ENCODE measurements around the gene ITPR1. TPM values are rescaled to one million over a fixed set of nuclear protein-coding genes. Genes with fewer than 3 reads are reported as not detected.

Gene ITPR1
- total RNA-seq, 2 donors from 2014 or later: 254 to 283 TPM

DNA sequence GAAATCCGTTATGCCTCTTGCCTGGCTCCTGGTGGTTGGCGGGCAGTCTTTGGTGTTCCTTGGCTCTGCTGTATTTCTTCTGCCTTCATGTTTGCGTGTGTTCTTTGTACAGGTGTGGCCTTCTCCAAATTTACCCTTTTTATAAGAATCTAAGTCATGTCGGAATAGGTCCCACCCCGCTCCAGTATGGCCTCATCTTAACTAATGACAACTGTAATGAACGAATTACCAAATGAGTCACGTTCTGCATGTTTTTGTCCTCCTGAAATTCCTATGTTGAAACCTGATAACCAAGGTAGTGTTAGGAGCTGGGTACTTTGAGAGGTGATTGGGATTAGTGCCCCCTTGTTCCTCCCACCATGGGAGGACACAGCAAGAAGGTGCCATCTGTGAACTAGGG, 71.1 kb downstream of the ITPR1 start:
- no peaks in the 10 kb centered on the region for H3K36me3 ChIP-seq
- no peaks in the 10 kb centered on the region for H3K9me3 ChIP-seq
- no peak for ATAC-seq (ENCODE audit: insufficient number of reproducible peaks, low FRiP score, low read depth)
- TF ChIP-seq, protein P1, sequence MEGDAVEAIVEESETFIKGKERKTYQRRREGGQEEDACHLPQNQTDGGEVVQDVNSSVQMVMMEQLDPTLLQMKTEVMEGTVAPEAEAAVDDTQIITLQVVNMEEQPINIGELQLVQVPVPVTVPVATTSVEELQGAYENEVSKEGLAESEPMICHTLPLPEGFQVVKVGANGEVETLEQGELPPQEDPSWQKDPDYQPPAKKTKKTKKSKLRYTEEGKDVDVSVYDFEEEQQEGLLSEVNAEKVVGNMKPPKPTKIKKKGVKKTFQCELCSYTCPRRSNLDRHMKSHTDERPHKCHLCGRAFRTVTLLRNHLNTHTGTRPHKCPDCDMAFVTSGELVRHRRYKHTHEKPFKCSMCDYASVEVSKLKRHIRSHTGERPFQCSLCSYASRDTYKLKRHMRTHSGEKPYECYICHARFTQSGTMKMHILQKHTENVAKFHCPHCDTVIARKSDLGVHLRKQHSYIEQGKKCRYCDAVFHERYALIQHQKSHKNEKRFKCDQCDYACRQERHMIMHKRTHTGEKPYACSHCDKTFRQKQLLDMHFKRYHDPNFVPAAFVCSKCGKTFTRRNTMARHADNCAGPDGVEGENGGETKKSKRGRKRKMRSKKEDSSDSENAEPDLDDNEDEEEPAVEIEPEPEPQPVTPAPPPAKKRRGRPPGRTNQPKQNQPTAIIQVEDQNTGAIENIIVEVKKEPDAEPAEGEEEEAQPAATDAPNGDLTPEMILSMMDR (IDR thresholded peaks at IDR 0.05): no peak
- H3K4me1 ChIP-seq (ENCODE audit: control insufficient read depth in 1 of 2, low read depth in 2 of 2): peaks cover 5 to 10% of the 10 kb centered on the region in 2 donors
- H3K27me3 ChIP-seq (replicated peaks; ENCODE audit: insufficient read depth): no peaks in the 10 kb centered on the region
- no peak for DNase-seq (ENCODE audit: low spot score)
- H3K27ac ChIP-seq: no peak overlapping the region
- H3K4me3 ChIP-seq: no peak overlapping the region

DNA sequence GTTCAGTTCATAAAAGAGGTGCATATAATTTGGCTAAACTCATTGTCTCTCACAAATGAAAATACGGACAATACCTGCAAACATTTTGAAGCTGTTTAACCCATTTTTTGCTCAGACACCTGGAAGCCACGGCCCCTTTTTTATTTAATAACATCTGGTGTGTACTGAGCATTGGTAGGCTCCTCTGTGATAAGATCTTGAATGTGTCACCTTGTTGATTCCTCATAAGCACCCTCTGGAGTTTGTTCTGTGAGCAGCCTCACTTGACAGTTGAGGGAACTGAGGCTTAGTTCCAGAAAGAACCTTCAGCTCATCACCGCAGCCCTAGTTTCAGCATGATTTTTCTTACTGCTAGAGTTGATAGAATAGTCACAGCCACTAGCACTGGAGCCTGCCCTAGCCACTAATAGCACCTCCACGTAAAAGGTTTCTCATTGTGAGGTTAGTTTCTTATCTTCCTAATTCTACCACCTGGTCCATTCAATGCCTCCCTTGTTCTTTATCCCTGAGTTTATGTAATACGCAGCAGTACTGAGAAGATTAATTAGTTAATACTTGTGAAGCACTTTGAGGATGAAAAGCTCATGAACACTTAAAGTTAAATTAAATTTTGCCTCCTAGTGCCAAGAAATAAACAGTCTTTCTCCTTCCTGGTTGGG, 71.9 kb downstream of the ITPR1 start:
- H3K4me3 ChIP-seq: no peak overlapping the region
- TF ChIP-seq, protein P1 (IDR thresholded peaks at IDR 0.05): no peak
- H3K4me1 ChIP-seq (ENCODE audit: control insufficient read depth in 1 of 2, low read depth in 2 of 2): peaks cover 7 to 10% of the 10 kb centered on the region in 2 donors
- H3K27me3 ChIP-seq (replicated peaks; ENCODE audit: insufficient read depth): no peaks in the 10 kb centered on the region
- no peak overlapping the region for H3K27ac ChIP-seq
- no peak for DNase-seq (ENCODE audit: low spot score)
- no peaks in the 10 kb centered on the region for H3K36me3 ChIP-seq
- ATAC-seq (ENCODE audit: insufficient number of reproducible peaks, low FRiP score, low read depth): no peak
- H3K9me3 ChIP-seq: no peaks in the 10 kb centered on the region

DNA sequence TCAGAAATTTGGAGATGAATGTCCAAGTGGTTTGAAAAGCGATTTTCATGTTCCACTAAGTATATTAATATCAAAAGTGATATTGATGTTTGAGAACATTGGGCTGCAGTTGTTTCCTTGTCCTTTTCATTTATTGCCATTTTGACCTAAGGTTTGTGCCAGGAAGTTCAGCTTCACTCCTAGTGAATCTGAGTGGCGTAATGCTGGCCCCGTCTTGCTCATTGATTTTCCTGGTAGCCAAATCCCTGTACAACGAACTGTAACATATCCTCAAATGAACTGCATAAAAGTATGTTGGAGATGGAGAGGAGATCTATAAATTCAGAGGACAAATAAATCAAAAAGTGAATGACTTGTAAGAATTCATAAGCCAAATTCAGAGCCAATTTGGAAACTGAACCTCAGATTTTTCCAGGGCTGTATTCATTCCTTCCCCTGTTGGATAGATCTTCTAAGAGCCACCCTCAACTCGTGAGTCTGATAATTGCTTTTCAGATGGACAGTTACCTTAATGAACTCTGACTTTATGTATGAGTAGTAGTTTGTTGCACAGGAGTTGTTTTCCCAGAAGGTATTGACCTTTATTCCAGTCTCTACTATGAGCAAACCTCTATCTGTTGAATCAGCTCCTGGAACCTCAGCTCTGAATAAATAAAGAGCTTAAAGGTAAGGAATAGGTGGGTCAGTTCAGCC, 72.8 kb downstream of the ITPR1 start:
- Histone ChIP-seq H3K9me3 (no peaks in the 10 kb centered on the region), H3K4me3 (no peak overlapping the region), H3K27me3 (replicated peaks; ENCODE audit: insufficient read depth) (no peaks in the 10 kb centered on the region), H3K4me1 (ENCODE audit: control insufficient read depth in 1 of 2, low read depth in 2 of 2) (peaks cover 10 to 13% of the 10 kb centered on the region in 2 donors), H3K36me3 (no peaks in the 10 kb centered on the region), H3K27ac (no peak overlapping the region)
- ATAC-seq (ENCODE audit: insufficient number of reproducible peaks, low FRiP score, low read depth): no peak
- no peak for DNase-seq (ENCODE audit: low spot score)
- TF ChIP-seq, protein P1 (IDR thresholded peaks at IDR 0.05): no peak

DNA sequence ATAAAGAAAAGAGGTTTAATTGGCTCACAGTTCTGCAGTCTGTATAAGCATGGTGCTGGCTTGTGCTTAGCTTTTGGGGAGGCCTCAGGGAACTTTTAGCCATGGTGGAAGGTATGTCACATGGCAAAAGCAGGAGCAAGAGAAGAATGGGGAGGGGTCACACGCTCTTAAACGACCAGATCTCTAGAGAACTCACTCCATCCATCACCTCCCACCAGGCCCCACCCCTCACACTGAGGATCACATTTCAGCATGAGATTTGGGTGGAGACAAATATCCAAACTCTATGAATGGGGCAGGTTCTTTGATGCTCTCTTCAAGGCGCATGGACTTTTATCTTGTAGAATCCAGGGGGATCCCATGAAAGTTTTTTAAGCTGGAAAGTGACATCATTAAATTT, 75.7 kb downstream of the ITPR1 start:
- Histone ChIP-seq H3K36me3 (no peaks in the 10 kb centered on the region), H3K9me3 (no peaks in the 10 kb centered on the region), H3K4me1 (ENCODE audit: control insufficient read depth in 1 of 2, low read depth in 2 of 2) (peaks cover 0 to 9% of the 10 kb centered on the region in 2 donors), H3K27ac (no peak overlapping the region), H3K27me3 (replicated peaks; ENCODE audit: insufficient read depth) (no peaks in the 10 kb centered on the region), H3K4me3 (no peak overlapping the region)
- no peak for ATAC-seq (ENCODE audit: insufficient number of reproducible peaks, low FRiP score, low read depth)
- no peak for DNase-seq (ENCODE audit: low spot score)
- TF ChIP-seq, protein P1 (IDR thresholded peaks at IDR 0.05): no peak

DNA sequence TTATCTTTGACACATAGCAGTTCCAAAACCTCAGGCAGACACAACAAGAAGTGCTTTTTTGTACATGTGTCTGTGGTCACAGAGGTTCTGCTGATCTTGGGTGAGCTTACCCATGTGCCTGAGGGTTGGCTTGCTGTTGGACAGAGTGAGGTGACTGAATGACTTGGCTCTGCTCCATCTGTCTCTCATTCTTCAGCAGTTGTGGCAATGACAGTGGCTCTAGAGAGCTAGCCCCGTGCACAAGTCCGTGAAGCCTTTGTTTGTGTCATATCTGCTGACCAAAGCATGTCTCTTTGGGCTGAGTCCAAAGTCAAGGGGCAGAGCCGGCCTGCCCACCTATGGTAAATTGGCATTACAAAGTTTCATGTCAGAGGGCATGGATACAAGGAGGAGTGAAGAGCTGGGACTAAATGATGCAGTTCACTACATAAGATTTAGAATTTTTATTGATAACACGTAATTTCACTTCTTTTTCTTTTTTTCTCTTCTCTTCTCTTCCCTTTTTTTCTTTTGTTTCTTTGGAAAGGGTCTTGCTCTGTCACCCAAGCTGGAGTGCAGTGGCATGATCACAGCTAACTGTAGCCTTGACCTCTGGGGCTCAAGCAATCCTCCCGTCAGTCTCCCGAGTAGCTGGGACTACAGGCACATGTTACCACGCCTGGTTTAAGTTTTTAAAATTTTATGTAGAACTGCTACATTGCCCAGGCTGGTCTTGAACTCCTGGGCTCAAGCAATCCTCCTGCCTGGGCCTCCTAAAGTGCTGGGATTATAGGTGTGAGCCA, 77.9 kb downstream of the ITPR1 start:
- ATAC-seq (ENCODE audit: insufficient number of reproducible peaks, low FRiP score, low read depth): no peak
- no peaks in the 10 kb centered on the region for H3K9me3 ChIP-seq
- DNase-seq (ENCODE audit: low spot score): no peak
- H3K27ac ChIP-seq: no peak overlapping the region
- no peak overlapping the region for H3K4me3 ChIP-seq
- TF ChIP-seq, protein P1 (IDR thresholded peaks at IDR 0.05): no peak
- peaks cover 5 to 15% of the 10 kb centered on the region in 2 donors for H3K4me1 ChIP-seq (ENCODE audit: control insufficient read depth in 1 of 2, low read depth in 2 of 2)
- H3K27me3 ChIP-seq (replicated peaks; ENCODE audit: insufficient read depth): no peaks in the 10 kb centered on the region
- H3K36me3 ChIP-seq: no peaks in the 10 kb centered on the region

Measured in thoracic aorta (tissue), 2 donors.